HG03066 (cell line): ENCODE data around the gene SPARC.
A peak's percentile ranks its signal among the peaks of the same experiment; 100 is the strongest.
"Not testable (repeated sequence)": the region's sequence is repeated elsewhere in the genome, so short reads cannot be mapped to it uniquely, and the experiment has no call there.

Experiments
- ATAC-seq: cut with Tn5 transposase; IDR thresholded peaks from one replicate; pipeline ENCODE4 v1.9.1; 2021; ENCODE audit warnings: low read depth; ENCODE audit not compliant: unreplicated experiment

Gene SPARC

GRCh38 chr5:151703227-151703626 is 16.5 kb upstream of the SPARC start:
- peak; percentile 83 for ATAC-seq

GRCh38 chr5:151700820-151701219 is 14.1 kb upstream of the SPARC start:
- peak; percentile 64 for ATAC-seq

GRCh38 chr5:151700296-151700695 is 13.6 kb upstream of the SPARC start:
- ATAC-seq = no peak

DNA sequence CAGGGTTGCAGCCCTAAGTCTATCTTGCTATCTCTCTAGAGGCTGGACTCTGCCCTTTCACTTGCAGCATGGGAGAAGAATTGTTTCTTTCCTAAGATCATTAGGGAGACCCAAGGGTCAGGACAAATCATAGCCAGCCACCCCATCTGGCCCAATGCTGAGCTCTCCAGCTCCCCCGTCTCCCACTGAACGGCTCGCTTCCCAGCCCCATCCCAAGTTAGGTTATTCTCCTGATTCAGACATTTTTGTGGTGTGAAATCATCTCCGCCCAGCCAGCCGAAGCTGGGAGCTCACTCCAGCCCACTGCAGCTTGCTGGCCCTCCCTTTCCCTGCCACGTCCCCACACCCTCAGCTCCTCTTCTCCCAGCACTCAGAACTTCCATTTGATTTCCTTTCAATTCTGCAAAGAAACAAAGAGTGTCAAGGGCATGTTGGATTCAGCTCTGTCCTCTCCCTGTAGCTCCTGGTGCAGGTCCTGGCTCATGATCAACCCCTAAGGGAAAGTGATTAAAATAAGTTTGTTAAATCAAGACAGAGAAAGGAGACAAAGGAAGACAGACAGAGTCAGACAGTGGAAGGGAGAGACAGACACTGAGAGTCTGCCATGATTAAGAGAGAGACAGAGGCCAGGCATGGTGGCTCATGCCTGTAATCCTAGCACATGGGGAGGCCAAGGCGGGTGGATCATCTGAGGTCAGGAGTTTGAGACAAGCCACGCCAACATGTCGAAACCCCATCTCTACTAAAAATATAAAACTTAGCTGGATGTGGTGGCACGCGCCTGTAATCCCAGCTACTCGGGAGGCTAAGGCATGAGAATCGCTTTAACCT is 12.6 kb upstream of the SPARC start:
- no peak for ATAC-seq

GRCh38 chr5:151698081-151698480 is 11.4 kb upstream of the SPARC start:
- not testable (repeated sequence) for ATAC-seq

DNA sequence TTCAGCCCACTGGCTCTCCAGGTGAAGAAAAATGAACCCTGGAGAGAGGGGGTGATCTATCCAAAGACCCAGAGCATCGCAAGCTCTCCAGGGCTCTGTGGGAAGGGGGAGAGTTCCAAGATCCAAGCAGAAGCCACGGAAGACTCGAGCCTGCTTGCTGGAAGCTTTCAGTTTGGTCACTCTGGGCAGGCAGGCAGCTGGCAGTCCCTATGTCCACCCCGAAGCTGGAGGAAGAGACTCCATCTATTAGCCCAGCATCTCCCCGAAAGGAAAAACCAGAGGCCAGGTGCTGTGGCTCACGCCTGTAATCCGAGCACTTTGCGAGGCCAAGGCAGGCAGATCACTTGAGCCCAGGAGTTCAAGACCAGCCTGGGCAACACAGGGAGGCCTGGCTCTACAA is 10.7 kb upstream of the SPARC start:
- ATAC-seq = no peak

- no peak for ATAC-seq
Measured at GRCh38 chr5:151696470-151697061, 9.9 kb upstream of the SPARC start.

GRCh38 chr5:151695464-151695863 is 8.7 kb upstream of the SPARC start:
- no peak for ATAC-seq

- no peak for ATAC-seq
Measured at GRCh38 chr5:151694035-151694485, 7.3 kb upstream of the SPARC start.

DNA sequence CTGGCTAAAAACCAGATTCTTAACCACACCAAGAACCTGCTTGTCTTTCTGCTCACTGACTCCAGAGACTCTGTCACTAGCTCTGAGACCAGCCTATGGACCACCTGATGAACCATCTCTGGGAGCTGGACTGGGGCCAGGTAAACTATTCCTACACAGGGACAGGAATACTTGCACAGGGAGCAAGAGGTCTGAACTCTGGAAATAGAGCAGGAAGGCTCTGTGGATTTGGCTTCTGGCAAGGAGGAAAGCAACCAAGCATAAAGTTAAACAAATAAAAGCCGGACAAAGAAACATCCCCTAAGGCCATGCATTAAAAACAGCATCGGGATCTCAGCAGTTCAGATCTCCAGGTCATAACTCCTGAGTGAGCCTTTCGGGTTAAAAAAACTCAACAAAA is 5.6 kb upstream of the SPARC start:
- no peak for ATAC-seq

DNA sequence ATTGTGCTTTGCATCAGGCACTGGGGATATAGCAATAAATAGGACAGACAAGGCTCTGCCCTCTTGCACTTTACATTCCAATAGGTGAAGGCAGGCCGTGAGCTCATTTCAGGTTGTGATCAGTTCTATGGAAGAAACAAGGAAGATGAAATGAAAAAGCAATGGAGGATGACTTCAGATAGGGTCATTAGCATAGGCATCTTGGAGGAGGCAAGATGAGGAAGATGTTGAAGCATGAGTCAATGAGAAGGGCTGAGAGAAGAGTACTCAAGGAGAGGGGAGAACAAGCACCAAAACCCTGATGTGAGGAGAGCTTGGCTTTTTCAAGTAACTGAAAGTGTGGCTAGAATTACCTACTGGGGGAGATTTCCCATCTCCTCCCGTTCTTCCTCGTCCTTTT is 5.0 kb upstream of the SPARC start:
- ATAC-seq = no peak

DNA sequence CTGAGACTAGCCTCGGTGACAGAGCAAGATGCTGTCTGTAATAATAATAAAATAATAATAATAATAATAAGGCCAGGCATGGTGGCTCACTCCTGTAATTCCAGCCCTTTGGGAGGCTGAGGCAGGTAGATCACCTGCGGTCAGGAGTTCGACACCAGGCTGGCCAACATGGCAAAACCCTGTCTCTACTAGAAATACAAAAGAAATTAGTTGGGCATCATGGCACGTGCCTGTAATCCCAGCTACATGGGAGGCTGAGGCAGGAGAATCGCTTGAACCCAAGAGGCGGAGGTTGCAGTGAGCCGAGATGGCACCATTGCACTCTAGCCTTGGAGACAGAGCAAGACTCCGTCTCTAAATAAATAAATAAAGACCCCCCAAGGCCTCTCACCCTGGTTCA is 2.9 kb upstream of the SPARC start:
- ATAC-seq = not testable (repeated sequence)

- ATAC-seq = no peak
Measured at GRCh38 chr5:151688436-151688835, 1.7 kb upstream of the SPARC start.

DNA sequence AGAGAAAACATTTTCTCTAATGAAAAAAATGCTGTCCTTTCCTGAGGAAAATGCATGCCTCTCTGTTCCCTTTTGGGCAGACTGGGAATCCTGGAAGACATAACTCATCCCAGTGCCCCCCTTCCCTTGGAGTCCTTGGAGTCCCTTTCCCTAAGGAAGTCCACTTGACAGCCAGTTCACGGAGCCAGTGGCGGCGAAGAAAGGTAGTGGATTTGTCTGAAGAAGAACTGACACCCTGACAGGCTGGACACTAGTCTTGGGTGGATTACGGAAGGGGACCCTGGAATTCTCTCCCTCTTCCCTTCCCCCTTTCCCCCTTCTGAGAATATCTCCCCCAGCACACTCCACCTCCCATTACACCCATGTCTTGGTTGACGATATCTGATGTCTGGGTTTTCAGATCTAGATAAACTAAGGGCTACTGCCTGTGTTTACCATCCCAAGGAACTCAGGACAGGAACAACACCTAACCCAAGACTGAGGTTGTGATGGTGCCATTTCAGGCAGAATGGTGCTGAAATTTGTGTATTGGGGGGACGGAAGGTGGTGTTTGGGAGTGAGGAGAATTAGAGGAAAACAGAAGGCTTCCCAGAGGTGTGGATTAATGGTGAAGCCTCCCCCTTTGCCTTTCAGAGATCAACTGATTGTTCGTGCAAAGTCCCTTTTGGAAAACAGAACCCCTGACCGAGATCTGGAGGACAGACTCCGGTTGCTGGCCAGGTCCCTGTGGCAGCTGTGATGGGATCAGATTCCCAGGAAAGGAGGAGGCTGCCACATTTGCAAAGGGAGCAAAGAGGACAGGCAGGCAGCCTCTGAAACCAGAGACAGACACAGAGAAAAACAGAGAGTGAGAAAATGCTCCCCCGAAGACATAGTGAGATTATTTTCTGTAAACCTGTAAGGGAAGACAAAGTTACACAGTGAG is 704 bp downstream of the SPARC start:
- ATAC-seq = no peak

DNA sequence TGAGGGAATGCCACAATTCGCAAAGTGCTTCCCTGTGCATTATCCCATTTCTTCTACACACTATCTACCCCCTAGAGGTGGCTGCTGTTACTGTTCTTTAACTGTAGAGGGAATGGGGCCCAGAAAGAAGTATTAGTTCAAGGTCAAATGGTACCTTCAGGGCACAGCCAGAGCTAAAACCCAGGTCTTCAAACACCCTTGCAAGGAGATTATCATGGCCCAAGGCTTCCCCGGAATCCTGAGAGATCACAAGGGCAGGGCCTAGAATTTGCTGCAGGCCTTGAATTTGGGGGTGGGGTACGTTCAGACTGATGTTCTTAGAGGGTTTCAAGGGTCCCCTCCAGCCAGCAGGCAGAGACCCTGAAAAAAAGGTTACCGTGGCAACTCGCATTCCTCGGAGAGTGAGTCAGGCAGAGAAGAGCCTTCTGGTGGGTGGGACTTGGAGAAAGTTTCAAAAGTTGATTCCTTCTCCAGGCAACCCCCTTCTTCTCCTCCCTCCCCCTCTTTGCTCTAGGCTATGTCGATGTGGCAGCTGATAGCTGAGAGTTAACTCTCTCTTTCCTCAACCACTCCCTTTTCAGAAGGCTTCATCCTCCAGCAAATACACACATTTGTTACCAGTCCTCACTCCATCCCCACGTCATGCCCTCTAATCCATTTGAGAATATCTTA is 1.9 kb downstream of the SPARC start:
- ATAC-seq = no peak

DNA sequence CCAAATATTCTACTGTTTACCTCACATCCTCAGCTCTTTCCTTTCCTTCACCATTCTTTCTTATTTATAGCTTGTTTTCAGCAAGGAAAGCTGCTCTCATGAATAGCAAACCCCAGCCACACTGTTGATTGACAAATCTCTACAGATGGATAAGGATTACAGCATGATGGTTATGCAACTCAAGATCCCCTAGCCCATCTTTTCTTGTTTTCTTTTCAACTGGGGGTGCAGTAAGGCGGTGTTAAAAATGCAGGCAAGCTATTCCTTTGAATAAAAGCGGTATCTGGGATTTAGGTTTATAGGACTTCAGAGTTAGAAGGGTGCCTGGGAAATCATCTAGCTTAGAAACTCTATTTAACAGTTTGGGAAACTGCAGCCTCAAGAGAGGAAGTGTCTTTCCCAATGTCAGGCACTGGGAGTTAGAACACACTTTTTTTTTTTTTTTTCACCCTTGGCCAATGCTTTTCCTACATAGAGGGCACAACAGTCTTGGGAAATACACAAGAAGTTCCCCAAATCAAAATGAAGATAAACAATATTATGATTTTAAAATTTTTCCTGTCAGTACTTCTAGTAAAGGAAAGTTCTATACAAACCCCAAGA is 2.6 kb downstream of the SPARC start:
- no peak for ATAC-seq

GRCh38 chr5:151683444-151683843 is 3.3 kb downstream of the SPARC start:
- no peak for ATAC-seq

DNA sequence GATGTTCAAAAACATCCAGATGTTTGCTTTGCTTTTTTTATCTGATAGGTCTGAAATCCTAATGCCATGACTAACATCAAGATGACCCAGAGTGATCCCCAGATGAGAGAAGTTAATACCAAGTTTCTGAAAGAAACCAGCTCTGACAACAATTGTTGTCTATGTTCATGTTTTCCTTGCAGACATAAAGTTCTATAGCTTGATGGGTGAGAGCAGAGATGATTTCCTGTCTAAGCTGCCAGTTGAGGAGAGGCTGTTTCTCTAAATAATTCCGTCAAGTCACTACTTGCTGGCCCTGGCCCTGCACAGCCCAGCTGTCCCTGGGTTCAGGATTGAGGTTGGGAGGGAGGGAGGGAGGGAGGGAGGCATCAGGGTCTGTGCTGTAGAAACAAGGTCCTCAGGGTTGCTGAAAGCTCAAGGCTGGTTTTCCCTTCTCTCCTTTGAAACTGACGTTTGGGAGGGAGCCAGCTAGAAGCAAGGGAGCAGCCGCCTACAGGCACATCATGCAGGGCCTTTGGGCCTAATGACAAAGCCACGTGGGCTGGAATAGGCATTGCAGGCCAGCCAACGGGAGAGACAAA is 3.9 kb downstream of the SPARC start:
- ATAC-seq = no peak

DNA sequence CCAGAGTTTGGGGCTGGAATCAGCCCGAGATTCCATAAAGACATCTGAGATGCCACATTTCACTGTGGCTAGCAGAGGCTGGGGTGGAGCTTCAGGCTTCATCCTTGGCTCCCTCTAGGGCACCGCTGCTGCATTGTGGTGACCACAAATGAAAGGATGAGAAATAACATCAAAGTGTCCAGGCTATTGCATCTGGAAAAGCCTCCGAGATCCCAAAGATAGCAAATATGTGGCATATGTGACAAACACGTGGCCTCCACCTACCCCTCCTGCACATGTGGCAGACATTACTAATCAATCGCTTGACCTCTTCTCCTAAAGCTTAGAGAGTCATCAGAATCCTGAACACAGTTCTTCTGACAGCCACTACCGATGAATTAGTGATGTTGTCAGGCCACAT is 4.5 kb downstream of the SPARC start:
- no peak for ATAC-seq

DNA sequence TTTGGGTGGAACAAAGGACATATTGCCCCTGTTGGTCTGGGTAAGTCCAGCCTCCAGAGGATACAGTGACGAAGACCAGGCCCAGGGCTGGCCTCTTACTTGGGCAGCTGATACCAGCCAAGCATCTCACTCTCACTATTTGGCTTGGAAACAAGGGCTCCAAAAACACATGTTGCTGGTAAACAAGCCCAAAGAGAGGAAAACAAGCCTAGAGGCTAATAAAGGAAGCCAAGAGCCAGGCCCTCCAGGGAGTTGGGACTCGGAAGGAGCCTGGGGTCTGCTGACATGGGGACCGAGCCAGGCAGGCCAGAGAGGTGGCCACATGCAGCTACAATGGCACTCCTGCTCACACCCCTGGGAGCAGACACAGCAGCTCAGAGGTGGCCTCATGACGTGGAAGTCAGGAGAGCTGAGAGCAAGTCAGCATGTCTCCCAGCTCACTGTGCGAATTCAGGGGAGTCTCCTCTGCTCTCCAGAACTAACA is 5.7 kb downstream of the SPARC start:
- no peak for ATAC-seq
